Measurements from ENCODE around the gene DACH1. TPM values are rescaled to one million over a fixed set of nuclear protein-coding genes. Genes with fewer than 3 reads are reported as not detected.

The DACH1 gene
- total RNA-seq, 1 donor from 2014 or later: 11.0 TPM

DNA sequence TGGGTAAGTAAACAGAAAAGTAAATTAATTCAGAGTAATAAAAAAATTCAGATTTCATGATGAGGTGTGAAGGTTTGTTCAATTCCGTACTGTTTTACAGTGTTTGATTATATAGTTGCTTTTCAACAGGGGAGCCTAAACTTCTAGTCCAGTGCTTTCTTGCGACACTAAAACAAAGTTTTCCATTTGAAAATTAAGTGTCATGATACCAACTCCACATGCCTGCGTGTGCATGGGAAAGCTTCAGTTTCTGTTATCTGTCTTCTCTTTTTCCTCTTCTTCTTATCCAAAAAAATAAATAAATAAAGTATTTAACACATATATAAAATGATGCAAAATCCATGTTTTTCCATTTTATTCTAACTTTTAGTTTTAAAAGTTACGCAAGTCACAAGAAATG lies 165.3 kb downstream of the DACH1 start:
- no peak for DNase-seq

- DNase-seq: no peak
These were observed 167.7 kb downstream of the DACH1 start for GRCh38 chr13:71699342-71699741.

GRCh38 chr13:71695662-71696061 lies 171.3 kb downstream of the DACH1 start:
- DNase-seq: no peak

- DNase-seq: no peak
These were observed 181.9 kb downstream of the DACH1 start for GRCh38 chr13:71685072-71685471.

DNA sequence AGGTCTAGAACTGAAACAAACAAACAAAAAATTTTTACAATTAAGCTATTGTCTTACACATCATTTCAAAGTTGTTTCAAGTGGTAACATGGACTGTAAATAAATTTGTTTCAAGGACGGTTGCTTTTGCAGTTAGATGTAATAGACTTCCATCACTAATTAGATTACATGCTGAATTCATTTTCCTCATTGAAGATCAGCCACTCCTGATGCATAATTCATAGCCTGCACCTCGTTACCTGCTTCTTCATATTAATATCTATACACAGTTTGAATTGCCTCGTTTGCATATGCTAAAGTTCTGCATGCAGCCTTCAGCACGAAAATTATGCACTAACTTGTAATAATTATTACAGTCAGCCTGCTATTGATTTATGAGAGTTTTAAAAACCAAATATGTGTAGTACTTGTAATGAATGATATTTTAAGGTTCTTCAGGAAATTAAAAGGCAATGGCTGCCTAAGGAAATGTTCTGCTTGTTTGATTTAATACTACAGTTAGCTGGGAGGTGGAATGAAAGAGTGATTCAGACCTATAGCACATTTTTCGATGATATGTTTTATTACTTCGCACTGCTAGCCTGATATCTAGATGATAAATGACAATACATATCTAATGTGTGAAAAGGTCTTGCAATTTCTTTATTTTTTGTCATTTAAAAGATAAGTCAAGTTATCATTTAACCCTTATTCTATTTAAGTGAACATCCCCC lies 184.9 kb downstream of the DACH1 start:
- no peak for DNase-seq

- peak; percentile 30 for DNase-seq
These were observed 189.9 kb downstream of the DACH1 start for GRCh38 chr13:71677124-71677523.

GRCh38 chr13:71672512-71672911 lies 194.5 kb downstream of the DACH1 start:
- no peak for DNase-seq

- no peak for DNase-seq
These were observed 203.6 kb downstream of the DACH1 start for GRCh38 chr13:71663431-71663830.

GRCh38 chr13:71661921-71662320 lies 205.1 kb downstream of the DACH1 start:
- DNase-seq: no peak

DNA sequence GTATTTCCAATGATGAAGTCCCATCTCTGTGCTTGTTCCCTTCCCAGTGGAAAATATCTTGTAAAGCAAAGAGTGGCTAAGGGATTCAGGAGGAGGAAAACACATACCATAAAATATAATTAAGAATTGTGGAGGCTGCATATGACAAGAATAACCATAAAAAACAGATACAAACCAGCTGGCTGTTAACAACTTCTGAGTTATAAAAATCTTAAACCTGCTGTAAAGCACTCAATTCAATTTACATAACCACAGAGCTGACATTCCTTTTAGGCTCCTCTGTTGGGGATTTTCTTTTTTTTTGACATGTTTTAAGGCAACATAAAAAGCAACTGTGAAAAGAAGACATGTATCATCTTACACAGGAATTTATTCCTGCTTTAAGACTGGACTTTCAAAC lies 207.6 kb downstream of the DACH1 start:
- peak; percentile 4 for DNase-seq

GRCh38 chr13:71645467-71645866 lies 221.5 kb downstream of the DACH1 start:
- DNase-seq: no peak

DNA sequence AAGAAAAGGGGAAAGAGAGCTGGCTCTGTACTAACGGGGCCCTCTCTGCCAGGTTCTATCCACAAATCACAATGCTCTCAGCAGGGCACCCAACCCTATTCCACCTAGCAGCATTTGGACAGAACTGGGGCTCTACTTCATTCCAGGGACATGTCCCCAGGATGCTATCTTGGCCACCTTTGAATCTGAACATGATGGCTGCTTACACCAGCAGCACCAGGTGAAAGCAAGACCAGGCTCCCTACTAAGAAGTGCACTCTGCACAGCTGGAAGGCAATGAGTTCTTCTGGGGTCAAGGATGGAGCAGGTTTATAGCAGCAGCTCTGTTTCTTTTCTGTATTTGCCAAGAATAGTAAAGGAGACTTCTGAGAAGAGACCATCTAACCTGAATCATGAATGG lies 222.4 kb downstream of the DACH1 start:
- no peak for DNase-seq

DNA sequence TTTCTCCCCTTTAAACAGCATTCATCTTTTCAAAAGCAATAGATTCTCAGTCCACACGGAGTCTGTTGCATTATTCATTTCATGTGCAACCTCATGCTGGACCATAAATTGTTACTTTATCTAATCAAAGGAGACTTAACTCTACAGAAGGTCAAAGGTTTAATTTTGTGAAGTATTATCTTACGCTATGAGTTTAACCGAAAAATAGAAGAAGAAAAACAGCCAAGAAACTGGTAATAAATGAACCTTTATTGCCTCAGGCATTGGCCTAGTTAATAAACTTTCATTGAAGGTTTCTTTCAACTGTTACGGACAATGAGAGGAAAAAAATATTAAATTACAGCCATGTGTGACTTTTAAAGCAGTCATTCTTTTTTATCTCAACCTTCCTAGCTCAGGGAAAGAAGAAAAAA lies 223.6 kb downstream of the DACH1 start:
- DNase-seq: no peak

DNA sequence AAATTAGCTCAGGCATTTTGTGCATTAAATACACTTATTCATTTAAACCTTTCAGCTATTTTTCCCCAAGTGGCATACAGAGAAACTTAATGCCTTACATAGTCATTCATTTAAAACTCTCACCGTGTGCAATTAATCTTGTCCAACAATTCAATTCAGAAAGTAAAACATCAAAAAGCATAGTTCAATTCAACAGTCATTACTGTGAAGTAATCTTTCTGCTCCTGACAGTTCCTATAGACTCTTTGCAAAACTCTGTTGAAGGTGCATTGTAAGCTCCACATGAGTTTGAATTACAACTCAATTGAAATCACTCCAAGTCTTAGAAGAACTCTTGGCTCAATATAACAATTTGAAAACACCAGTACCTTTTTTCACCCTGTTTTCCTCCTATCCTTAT lies 228.3 kb downstream of the DACH1 start:
- DNase-seq: no peak

- DNase-seq: peak; percentile 65
These were observed 232.2 kb downstream of the DACH1 start for GRCh38 chr13:71634602-71635443.

GRCh38 chr13:71634182-71634581 lies 232.8 kb downstream of the DACH1 start:
- no peak for DNase-seq

GRCh38 chr13:71632721-71633120 lies 234.3 kb downstream of the DACH1 start:
- DNase-seq: no peak

- no peak for DNase-seq
These were observed 234.8 kb downstream of the DACH1 start for GRCh38 chr13:71632206-71632605.

DNA sequence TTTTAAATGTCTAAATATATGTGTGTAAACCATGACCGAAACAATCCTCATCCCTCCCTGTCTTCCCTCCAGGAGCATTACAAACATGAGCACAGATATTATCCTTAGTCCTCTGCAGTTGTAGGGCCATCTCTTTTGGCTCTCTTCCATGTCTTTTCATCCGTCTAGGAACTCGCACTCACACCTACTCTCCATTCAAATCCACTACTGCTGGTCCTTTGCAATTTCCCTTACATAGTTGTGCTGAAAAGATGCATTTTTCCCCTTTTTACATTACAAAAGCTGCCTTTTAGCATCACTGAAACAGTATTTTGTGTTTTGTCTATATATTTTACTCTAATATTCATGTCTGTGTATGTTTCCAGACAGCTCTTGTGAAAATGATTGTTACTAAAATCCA lies 237.8 kb downstream of the DACH1 start:
- DNase-seq: no peak

- DNase-seq: no peak
These were observed 240.4 kb downstream of the DACH1 start for GRCh38 chr13:71626421-71627117.

GRCh38 chr13:71625694-71626093 lies 241.3 kb downstream of the DACH1 start:
- no peak for DNase-seq

- DNase-seq: no peak
These were observed 242.1 kb downstream of the DACH1 start for GRCh38 chr13:71624653-71625600.
